Endodermal cell (in vitro differentiated cells): ENCODE measurements around the gene PPP2R2B. TPM values are rescaled to one million over a fixed set of nuclear protein-coding genes. Genes with fewer than 3 reads are reported as not detected.

Source experiments
- DNase-seq: peaks from one replicate; pipeline ENCODE4 v3.0.0-alpha.2; 2017
- H3K27ac ChIP-seq: 2 replicates; pipeline ENCODE4 v1.5.1; 2013; ENCODE audit warnings: mild to moderate bottlenecking, low read depth, low read length, moderate library complexity
- H3K27me3 ChIP-seq: 2 replicates; pipeline ENCODE4 v1.6.1; 2013; ENCODE audit warnings: mild to moderate bottlenecking, low read length, moderate library complexity; ENCODE audit not compliant: insufficient read depth, control insufficient read depth, poor library complexity, severe bottlenecking
- H3K36me3 ChIP-seq: 2 replicates; pipeline ENCODE4 v1.7.0; 2013; ENCODE audit warnings: mild to moderate bottlenecking, low read length, moderate library complexity; ENCODE audit not compliant: control insufficient read depth, insufficient read depth
- H3K4me1 ChIP-seq: one replicate; pipeline ENCODE4 v1.7.0; 2013; ENCODE audit warnings: low read length; ENCODE audit not compliant: control insufficient read depth, insufficient read depth
- H3K4me3 ChIP-seq: 2 replicates; pipeline ENCODE4 v1.5.1; 2013; ENCODE audit warnings: mild to moderate bottlenecking, low read length, moderate library complexity
- H3K9ac ChIP-seq: 2 replicates; pipeline ENCODE4 v1.6.1; 2013; ENCODE audit warnings: mild to moderate bottlenecking, low read length, moderate library complexity; ENCODE audit not compliant: poor library complexity, severe bottlenecking; ENCODE audit errors: extremely low read depth
- H3K9me3 ChIP-seq: 2 replicates; pipeline ENCODE4 v1.6.1; 2013; ENCODE audit warnings: mild to moderate bottlenecking, low read length, moderate library complexity; ENCODE audit not compliant: control insufficient read depth
- H3K27ac Mint-ChIP-seq: 2 replicates; pipeline ENCODE4 v1.8.0; 2020; ENCODE audit warnings: mixed read lengths
- H3K27me3 Mint-ChIP-seq: 2 replicates; pipeline ENCODE4 v1.8.0; 2021; ENCODE audit warnings: mild to moderate bottlenecking, mixed read lengths; ENCODE audit not compliant: insufficient read depth
- H3K36me3 Mint-ChIP-seq: 2 replicates; pipeline ENCODE4 v1.8.0; 2020; ENCODE audit warnings: low read depth, mixed read lengths
- H3K4me1 Mint-ChIP-seq: 2 replicates; pipeline ENCODE4 v1.8.0; 2020; ENCODE audit warnings: mixed read lengths
- H3K4me3 Mint-ChIP-seq: 2 replicates; pipeline ENCODE4 v1.8.0; 2020; ENCODE audit warnings: mild to moderate bottlenecking, moderate library complexity, mixed read lengths
- H3K9me3 Mint-ChIP-seq: 2 replicates; pipeline ENCODE4 v1.8.0; 2020; ENCODE audit warnings: mild to moderate bottlenecking, mixed read lengths
- CTCF ChIP-seq: fragments of 200-600 bp; sonication (generic); conservative IDR thresholded peaks from 2 replicates; pipeline ENCODE4 v1.5.0; 2021; ENCODE audit warnings: antibody characterized with exemption, mild to moderate bottlenecking
- WGBS, 2 experiments: methylation state at CpG; one replicate each; pipeline versions ENCODE4 v1.1.5 to v1.1.7; 2013; ENCODE audit warnings: missing lambda C conversion rate in 2 of 2, mixed read lengths in 1 of 2; ENCODE audit not compliant: insufficient coverage in 1 of 2, insufficient read length in 1 of 2; 5-methylcytosine and 5-hydroxymethylcytosine counted together
- total RNA-seq, 2 donors: library from RNA; stranded (reverse); fragmentation: NEBNext Ultra II Directional in 1 of 2; extraction: Animal tissue kit (Norgen Biotek cat#: 25700) in 1 of 2; gene quantifications; 2 replicates in 1 of 2; 3 replicates in 1 of 2; pipeline ENCODE4 v1.2.1, GENCODE V29; 2021

PPP2R2B gene
- total RNA-seq, 2 donors from 2014 or later = 3.3 to 8.0 TPM

- DNase-seq = no peak
- no peaks in the 10 kb centered on the region for H3K9me3 ChIP-seq
- peaks cover 6% of the 10 kb centered on the region for H3K4me1 ChIP-seq
- TF ChIP-seq CTCF = no peak
- H3K27me3 Mint-ChIP-seq = no peaks in the 10 kb centered on the region
- H3K36me3 Mint-ChIP-seq = no peaks in the 10 kb centered on the region
- no peaks in the 10 kb centered on the region for H3K27me3 ChIP-seq
- no peak overlapping the region for H3K4me3 ChIP-seq
- H3K4me1 Mint-ChIP-seq = peaks cover 4% of the 10 kb centered on the region
- H3K36me3 ChIP-seq = no peaks in the 10 kb centered on the region
- H3K27ac ChIP-seq = no peak overlapping the region
- no peak overlapping the region for H3K27ac Mint-ChIP-seq
- H3K9ac ChIP-seq = no peak overlapping the region
- H3K9me3 Mint-ChIP-seq = peaks cover 4% of the 10 kb centered on the region
- no peak overlapping the region for H3K4me3 Mint-ChIP-seq
Measured at GRCh38 chr5:146758938-146759337, 119.6 kb downstream of the PPP2R2B start.

GRCh38 chr5:146758076-146758475 lies 120.5 kb downstream of the PPP2R2B start:
- no peak for TF ChIP-seq CTCF
- H3K4me3 Mint-ChIP-seq = no peak overlapping the region
- no CpG with 5 or more reads among the region's 1 CpG for WGBS, 2 experiments
- no peaks in the 10 kb centered on the region for H3K9me3 ChIP-seq
- no peaks in the 10 kb centered on the region for H3K36me3 Mint-ChIP-seq
- no peaks in the 10 kb centered on the region for H3K27me3 ChIP-seq
- H3K4me3 ChIP-seq = no peak overlapping the region
- no peak overlapping the region for H3K27ac ChIP-seq
- no peak overlapping the region for H3K27ac Mint-ChIP-seq
- DNase-seq = no peak
- H3K4me1 ChIP-seq = peaks cover 6% of the 10 kb centered on the region
- no peaks in the 10 kb centered on the region for H3K36me3 ChIP-seq
- peaks cover 10% of the 10 kb centered on the region for H3K4me1 Mint-ChIP-seq
- no peak overlapping the region for H3K9ac ChIP-seq
- H3K27me3 Mint-ChIP-seq = no peaks in the 10 kb centered on the region
- peaks cover 4% of the 10 kb centered on the region for H3K9me3 Mint-ChIP-seq

DNA sequence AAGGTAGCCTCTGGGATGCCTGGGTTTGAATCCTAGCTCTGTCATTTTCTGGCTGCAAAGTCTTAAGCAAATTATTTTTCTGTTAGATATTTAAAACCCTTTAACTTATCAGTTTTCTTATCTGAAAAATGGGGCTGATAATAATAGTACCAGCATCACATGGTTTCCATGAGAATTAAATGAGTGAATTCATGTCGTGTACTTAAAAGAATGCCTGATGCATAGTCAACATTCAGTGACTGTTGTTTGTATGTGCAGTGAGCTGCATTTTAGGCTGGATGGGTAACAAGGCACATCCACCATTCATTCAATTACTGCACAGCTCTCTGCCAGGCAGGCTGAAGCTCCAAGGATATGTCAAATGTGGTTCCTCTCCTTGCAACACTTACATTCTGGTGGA lies 122.0 kb downstream of the PPP2R2B start:
- Histone ChIP-seq H3K4me3 (no peak overlapping the region), H3K27ac (no peak overlapping the region), H3K9ac (no peak overlapping the region), H3K27me3 (no peaks in the 10 kb centered on the region), H3K4me1 (peaks cover 6% of the 10 kb centered on the region), H3K9me3 (no peaks in the 10 kb centered on the region), H3K36me3 (no peaks in the 10 kb centered on the region)
- no peak for DNase-seq
- Mint-ChIP-seq H3K27ac (no peak overlapping the region), H3K27me3 (no peaks in the 10 kb centered on the region), H3K36me3 (no peaks in the 10 kb centered on the region), H3K4me1 (peaks cover 10% of the 10 kb centered on the region), H3K9me3 (peaks cover 4% of the 10 kb centered on the region), H3K4me3 (no peak overlapping the region)
- TF ChIP-seq CTCF = no peak
- WGBS, 2 experiments = 67 to 75% methylated on average over 1 of the region's 1 CpG
